ENCODE data around the gene R3HDM2.

The R3HDM2 gene

GRCh38 chr12:57261428-57261865 lies 169.4 kb downstream of the R3HDM2 start:
- peak; percentile 99 for DNase-seq

- DNase-seq = no peak
Observed at GRCh38 chr12:57260366-57260765, 170.5 kb downstream of the R3HDM2 start.

- no peak for DNase-seq
Observed at GRCh38 chr12:57258977-57259970, 171.6 kb downstream of the R3HDM2 start.

GRCh38 chr12:57255916-57256315 lies 174.9 kb downstream of the R3HDM2 start:
- DNase-seq = no peak

GRCh38 chr12:57254506-57255280 lies 176.2 kb downstream of the R3HDM2 start:
- no peak for DNase-seq

GRCh38 chr12:57250956-57251355 lies 179.9 kb downstream of the R3HDM2 start, which contains the start of gene STAC3:
Gene STAC3 (minus strand): TSS chr12:57251187. CDS start chr12:57249636, 1,551 bp downstream.
- no peak for DNase-seq

- DNase-seq = no peak
Observed at GRCh38 chr12:57250541-57250940, 180.3 kb downstream of the R3HDM2 start.

- DNase-seq = no peak
Observed at GRCh38 chr12:57248934-57249742, 181.7 kb downstream of the R3HDM2 start.

- DNase-seq = no peak
Observed at GRCh38 chr12:57247041-57247440, 183.8 kb downstream of the R3HDM2 start.

GRCh38 chr12:57244312-57244696 lies 186.5 kb downstream of the R3HDM2 start:
- DNase-seq = no peak

- DNase-seq = peak; percentile 66
Observed at GRCh38 chr12:57243521-57244311, 187.1 kb downstream of the R3HDM2 start.

- DNase-seq = peak; percentile 89
Observed at GRCh38 chr12:57242691-57243454, 188.0 kb downstream of the R3HDM2 start.

- peak; percentile 89 for DNase-seq
Observed at GRCh38 chr12:57242329-57242690, 188.5 kb downstream of the R3HDM2 start.

- DNase-seq = no peak
Observed at GRCh38 chr12:57241402-57242310, 189.2 kb downstream of the R3HDM2 start.

GRCh38 chr12:57240926-57241401 lies 189.9 kb downstream of the R3HDM2 start:
- no peak for DNase-seq

GRCh38 chr12:57240066-57240921 lies 190.5 kb downstream of the R3HDM2 start:
- peak; percentile 56 for DNase-seq

GRCh38 chr12:57239587-57240065 lies 191.2 kb downstream of the R3HDM2 start:
- DNase-seq = peak; percentile 33

- DNase-seq = peak; percentile 76
Observed at GRCh38 chr12:57238854-57239554, 191.8 kb downstream of the R3HDM2 start.

All from NCI-H2029 treated with DMSO at 0.1 percent for 48 hours (cell line).